ENCODE results near the gene PRC1.

The PRC1 gene

DNA sequence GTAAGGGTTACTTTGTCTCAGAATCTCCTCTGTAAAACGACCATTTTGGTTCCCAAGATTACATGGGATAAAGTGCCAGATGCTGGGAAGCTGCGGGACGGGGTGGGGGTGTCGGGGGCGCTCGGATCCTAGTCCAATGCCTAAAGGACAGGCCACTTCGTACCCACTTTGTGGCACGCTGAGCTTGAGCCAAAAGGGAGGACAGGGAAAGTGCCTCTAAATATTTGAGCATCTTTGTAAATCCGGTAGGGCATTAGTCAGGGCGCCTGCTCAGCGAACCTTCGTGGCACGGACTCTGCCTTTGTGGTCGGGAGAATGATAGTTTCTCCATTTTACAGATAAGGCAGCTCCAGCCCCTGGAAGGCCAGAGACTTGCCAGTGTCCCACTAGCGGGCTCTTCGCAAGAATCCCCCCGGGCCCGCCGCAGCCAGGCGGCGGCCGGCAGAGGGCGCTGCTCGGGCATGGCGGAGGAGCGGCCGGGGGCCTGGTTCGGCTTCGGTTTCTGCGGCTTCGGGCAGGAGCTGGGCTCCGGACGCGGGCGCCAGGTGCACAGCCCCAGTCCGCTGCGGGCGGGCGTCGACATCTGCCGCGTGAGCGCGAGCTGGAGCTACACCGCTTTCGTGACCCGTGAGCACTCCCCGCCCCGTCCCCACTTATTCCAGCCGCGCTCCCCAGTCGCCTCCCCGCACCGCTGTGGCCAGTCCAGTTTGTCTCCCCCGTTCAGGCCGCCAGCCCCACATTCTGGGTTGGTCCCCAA is 37.9 kb downstream of the PRC1 start:
- no peak for TF ChIP-seq GATA1 (IDR thresholded peaks at IDR 0.05; ENCODE audit: low read depth, low read length)
- no peak for TF ChIP-seq POLR2A (IDR thresholded peaks at IDR 0.05; ENCODE audit: low read length)
- DNase-seq = peak; percentile 83 to 86

DNA sequence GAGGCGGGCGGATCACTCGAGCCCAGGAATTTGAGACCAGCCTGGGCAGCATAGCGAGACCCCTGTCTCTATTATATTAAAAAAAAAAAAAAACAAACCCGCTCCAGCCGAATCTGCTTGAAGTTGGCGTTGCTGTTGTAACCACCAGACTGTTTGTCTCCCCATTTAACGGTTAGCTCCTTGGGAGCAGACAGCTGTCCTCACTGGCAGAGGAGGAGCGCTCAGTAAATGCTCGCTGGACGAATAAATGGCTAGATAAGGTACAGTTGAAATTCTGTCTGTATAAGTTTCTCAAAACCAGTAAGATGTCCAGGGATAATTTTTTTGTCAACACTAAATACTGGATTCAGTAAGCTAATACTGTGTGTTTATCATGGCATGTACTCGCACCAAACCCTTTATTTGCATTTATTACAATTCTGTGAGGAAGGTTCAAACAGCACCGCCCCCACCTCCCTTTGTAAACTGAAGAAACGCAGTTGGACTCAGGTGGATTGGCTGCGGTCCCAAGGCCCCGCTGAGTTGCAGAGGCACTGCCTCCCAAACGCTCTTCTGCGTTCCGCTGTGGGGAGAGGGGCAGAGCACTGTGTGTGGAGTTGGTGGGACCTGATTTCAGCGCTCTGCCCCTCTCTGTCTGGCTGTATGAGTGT is 38.6 kb downstream of the PRC1 start:
- DNase-seq = peak; percentile 63 to 69
- TF ChIP-seq POLR2A (IDR thresholded peaks at IDR 0.05; ENCODE audit: low read length) (no peak), GATA1 (IDR thresholded peaks at IDR 0.05; ENCODE audit: low read depth, low read length) (no peak)

DNA sequence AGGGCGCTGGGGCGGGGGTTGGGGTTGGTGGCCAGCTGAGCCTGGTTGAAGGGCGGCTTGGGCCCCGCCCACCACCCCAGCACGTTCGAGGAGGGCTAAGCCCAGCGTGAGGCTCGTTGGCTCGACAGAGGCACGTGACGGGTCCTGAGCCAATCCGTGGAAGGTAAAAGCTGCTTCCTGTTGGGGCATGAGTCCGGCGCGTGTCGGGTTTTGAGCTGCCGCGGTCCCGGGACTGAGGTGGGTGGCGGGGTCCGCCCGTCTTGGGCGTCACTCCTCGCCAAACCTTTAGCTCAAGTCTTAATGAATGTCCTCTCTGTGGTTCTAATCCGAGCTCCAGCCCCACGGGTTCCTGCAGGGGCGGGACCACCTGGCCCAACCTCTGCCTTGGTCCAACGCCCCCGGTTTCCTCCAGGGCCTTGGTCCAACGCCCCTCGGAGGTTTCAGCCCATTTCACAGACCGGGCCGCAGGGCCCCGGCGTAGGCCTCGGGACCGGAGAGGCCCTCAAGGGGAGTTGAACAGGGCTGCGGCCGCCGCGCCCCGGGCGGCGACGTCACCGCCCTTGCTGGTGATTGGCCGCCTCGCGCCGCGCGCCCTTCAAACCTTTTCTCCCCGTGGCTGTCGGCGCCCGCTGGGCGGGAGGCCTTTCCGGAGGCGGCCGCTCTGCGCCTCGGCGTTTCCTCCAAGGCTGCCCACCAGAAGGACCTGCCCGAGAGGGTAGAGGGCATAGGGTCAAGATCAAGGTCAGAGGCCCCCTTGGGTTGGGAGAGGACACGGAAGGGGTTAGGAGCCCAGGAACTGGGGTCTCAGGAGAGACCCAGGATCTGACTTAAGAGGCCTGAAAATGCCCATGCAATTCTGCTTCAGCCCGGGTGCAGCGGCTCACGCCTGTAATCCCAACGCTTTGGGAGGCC is 39.4 kb downstream of the PRC1 start, which contains the start of gene RCCD1:
Gene RCCD1 (plus strand): TSS at position 173 of the 912 bp plus-strand sequence. CDS start 1,851 bp downstream, outside the sequence.
- TF ChIP-seq GATA1 (IDR thresholded peaks at IDR 0.05; ENCODE audit: low read depth, low read length) = no peak
- peak; percentile 94 for TF ChIP-seq POLR2A (IDR thresholded peaks at IDR 0.05; ENCODE audit: low read length)
- DNase-seq = peak; percentile 97

DNA sequence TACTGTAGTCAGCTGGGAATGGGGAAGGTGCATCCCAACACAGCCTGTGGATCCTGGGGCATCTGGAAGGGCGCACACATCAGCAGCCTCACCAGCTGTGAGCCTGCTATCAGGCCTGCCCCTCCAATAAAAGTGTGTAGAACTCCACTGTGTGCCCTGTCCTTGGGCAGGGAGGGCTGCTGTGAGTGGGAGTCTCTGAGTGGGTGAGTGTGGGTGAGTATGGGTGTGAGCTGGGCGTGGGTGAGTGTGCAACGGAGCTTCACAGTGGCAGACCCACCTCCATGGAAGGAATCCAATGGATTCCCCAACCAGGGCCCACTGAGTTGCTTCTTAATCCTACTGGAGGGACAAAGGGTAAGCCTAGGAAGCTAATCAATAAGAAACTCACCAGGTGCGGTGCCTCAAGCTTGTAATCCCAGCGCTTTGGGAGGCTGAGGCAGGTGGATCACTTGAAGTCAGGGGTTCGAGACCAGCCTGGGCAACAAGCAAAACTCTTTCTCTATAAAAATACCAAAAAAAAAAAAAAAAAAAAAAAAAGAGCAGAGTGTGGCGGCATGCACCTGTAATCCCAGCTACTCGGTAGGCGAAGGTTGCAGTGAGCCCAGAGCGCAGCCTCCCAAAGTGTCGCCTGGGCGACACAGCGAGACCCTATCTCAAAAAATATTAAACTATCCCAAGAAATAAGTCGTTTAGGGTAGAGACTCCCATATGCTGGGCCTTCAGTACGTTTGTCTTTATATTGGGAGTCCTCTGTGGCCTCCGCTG is 40.2 kb downstream of the PRC1 start:
- no peak for DNase-seq
- TF ChIP-seq POLR2A (IDR thresholded peaks at IDR 0.05; ENCODE audit: low read length) (no peak), GATA1 (IDR thresholded peaks at IDR 0.05; ENCODE audit: low read depth, low read length) (no peak)

DNA sequence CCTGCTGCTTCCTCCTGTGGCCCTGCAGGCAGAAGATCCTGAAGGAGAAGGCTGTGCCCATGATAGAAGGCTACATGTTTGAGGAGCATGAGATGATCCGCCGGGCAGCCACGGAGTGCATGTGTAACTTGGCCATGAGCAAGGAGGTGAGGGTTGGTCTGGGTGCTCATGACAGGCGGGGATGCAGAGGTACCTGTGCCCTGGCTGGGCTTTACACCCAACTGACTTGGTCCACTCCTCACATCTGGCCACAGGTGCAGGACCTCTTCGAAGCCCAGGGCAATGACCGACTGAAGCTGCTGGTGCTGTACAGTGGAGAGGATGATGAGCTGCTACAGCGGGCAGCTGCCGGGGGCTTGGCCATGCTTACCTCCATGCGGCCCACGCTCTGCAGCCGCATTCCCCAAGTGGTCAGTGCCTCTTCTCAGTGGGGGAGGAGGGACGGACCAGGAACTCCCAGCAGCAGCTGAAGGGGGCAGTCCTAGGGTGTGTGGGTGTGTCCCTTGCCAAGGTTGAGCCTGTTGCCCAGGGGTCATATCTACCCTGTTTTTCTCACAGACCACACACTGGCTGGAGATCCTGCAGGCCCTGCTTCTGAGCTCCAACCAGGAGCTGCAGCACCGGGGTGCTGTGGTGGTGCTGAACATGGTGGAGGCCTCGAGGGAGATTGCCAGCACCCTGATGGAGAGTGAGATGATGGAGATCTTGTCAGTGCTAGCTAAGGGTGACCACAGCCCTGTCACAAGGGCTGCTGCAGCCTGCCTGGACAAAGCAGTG is 41.2 kb downstream of the PRC1 start:
- no peak for TF ChIP-seq POLR2A (IDR thresholded peaks at IDR 0.05; ENCODE audit: low read length)
- TF ChIP-seq GATA1 (IDR thresholded peaks at IDR 0.05; ENCODE audit: low read depth, low read length) = no peak
- no peak for DNase-seq

DNA sequence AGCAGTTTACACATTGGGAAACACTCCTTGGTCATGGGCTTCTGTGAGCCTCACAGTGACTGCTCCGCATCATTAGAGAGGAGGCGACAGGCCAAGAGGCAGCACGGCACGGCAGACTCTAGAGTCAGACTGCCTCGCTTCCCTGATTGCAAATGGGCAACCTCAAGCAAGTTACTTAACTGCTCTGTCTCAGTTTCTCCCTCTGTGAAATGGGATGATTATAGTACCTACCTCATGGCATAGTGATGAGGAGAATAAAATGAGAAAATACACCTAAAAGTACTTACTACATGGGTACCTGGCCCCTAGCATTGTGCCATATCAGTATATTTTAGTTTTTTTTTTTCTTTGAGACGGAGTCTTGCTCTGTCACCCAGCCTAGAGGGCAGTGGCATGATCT is 43.7 kb downstream of the PRC1 start:
- DNase-seq = no peak
- no peak for TF ChIP-seq POLR2A (IDR thresholded peaks at IDR 0.05; ENCODE audit: low read length)
- TF ChIP-seq GATA1 (IDR thresholded peaks at IDR 0.05; ENCODE audit: low read depth, low read length) = no peak

DNA sequence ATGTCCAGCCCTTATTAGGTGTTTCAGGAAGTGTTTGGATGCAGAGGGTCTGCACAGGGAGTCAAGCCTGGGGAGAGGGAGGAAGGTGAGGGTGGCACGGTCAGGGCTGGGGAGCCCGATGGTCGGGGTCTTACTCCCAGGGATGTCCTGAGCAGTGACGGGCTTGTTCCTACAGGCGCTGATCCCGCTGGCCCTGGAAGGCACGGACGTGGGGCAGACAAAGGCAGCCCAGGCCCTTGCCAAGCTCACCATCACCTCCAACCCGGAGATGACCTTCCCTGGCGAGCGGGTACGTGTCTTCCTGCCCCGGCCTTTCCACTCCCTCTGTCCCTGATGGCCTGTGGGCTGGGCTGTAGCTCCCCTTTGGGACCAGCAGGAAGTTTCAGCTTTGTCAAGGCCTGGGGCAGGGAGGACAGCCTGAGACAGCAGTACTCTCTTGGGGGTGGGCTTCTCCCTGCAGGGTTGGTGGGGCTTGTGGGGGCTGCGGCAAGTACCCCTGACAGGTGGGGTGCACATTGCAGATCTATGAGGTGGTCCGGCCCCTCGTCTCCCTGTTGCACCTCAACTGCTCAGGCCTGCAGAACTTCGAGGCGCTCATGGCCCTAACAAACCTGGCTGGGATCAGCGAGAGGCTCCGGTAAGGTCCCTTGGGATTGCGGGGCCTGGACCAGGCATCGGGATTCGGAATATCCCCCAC is 44.2 kb downstream of the PRC1 start:
- DNase-seq = no peak
- TF ChIP-seq GATA1 (IDR thresholded peaks at IDR 0.05; ENCODE audit: low read depth, low read length) (no peak), POLR2A (IDR thresholded peaks at IDR 0.05; ENCODE audit: low read length) (peak; percentile 51)

DNA sequence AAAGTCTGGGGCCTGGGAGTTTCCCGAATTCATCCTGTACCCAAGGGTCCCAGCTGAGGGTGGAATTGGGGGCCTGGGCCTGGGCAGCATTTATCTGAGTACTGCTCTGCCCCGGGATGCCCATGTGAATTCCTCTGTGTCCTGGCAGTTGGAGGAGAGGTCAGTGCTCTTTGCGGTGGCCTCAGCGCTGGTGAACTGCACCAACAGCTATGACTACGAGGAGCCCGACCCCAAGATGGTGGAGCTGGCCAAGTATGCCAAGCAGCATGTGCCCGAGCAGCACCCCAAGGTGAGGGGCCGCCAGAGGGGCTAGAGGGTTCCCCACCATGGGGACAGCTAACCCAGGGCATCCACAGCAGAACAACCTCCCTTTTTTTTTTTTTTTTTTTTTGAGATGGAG is 45.8 kb downstream of the PRC1 start:
- TF ChIP-seq POLR2A (IDR thresholded peaks at IDR 0.05; ENCODE audit: low read length) = no peak
- no peak for TF ChIP-seq GATA1 (IDR thresholded peaks at IDR 0.05; ENCODE audit: low read depth, low read length)
- DNase-seq = no peak

DNA sequence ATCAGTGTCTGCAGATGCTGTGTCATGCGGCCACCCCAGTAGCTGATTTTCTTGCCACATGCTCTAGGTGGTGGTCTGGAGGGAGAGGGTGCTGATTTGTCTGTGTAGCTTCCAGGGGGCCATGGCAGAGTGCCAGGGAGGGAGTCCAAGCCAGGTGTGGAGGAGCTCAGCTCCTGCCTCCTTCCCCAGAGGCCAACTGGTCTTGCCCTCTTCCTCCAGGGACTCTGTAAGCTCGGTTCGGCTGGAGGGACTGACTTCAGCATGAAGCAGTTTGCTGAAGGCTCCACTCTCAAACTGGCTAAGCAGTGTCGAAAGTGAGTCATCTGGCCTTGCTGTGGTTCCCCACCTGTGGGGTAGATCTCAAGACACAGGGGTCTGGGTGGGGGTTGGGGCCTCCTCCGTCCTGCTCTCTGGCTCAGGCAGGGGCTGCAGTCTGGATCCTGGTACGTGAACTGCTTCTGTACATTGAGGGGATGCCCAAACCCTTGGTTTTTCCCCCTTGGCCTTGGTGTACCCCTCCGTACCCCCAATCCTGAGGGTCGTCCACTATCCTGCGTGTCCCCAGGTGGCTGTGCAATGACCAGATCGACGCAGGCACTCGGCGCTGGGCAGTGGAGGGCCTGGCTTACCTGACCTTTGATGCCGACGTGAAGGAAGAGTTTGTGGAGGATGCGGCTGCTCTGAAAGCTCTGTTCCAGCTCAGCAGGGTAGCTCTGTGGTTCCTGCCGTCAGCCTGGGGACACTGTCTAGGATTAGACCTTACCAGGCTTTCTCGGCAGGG is 46.6 kb downstream of the PRC1 start:
- DNase-seq = peak in 1 of 2 experiments; percentile 27
- no peak for TF ChIP-seq GATA1 (IDR thresholded peaks at IDR 0.05; ENCODE audit: low read depth, low read length)
- TF ChIP-seq POLR2A (IDR thresholded peaks at IDR 0.05; ENCODE audit: low read length) = no peak

DNA sequence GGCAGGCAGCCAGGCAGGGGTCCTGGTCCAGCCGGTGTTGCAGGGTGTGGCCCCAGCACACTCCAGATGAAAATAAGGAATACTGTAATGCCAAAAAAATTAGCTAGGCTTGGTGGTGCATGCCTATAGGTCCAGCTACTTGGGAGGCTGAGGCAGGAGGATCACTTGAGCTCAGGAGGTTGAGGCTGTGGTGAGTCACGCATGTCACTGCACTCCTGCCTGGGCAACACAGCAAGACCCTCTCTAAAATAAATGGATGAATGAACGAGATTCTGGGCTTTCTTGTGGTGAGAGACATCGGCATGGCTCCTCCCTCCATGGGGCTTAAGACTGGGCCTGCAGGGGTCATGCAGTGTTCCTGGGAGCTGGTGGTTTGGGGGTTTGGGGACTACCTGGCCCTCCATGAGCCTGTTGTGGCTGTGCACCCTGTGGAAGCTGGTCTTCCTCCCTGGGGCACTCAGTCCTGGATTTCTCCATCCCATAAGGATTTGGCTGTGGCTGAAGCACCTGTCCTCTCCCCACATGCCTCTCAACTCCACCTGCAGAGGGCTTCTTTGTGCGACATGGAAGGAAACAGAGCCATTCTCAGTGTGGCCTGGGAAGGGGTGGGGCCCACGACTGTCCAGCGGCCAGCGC is 47.3 kb downstream of the PRC1 start:
- DNase-seq = no peak
- TF ChIP-seq POLR2A (IDR thresholded peaks at IDR 0.05; ENCODE audit: low read length) (no peak), GATA1 (IDR thresholded peaks at IDR 0.05; ENCODE audit: low read depth, low read length) (no peak)

DNA sequence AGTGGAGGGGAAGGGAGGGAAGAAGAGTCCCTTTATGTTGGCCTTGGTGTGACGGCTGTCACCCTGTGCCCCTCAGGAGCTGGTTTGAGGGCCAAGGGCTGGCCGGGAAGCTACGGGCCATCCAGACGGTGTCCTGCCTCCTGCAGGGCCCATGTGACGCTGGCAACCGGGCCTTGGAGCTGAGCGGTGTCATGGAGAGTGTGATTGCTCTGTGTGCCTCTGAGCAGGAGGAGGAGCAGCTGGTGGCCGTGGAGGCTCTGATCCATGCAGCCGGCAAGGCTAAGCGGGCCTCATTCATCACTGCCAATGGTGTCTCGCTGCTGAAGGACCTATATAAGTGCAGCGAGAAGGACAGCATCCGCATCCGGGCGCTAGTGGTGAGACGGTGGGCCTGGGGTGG is 47.8 kb downstream of the PRC1 start:
- TF ChIP-seq GATA1 (IDR thresholded peaks at IDR 0.05; ENCODE audit: low read depth, low read length) (no peak), POLR2A (IDR thresholded peaks at IDR 0.05; ENCODE audit: low read length) (no peak)
- DNase-seq = no peak
